Measurements from ENCODE around the gene RNASET2. TPM values are rescaled to one million over a fixed set of nuclear protein-coding genes. Genes with fewer than 3 reads are reported as not detected.

The RNASET2 gene
- total and polyA plus RNA-seq, 2 of the 13 experiments (the other 11 are each of a cell fraction or from before 2014, with no cell fraction given): 44.6 to 597 TPM

DNA sequence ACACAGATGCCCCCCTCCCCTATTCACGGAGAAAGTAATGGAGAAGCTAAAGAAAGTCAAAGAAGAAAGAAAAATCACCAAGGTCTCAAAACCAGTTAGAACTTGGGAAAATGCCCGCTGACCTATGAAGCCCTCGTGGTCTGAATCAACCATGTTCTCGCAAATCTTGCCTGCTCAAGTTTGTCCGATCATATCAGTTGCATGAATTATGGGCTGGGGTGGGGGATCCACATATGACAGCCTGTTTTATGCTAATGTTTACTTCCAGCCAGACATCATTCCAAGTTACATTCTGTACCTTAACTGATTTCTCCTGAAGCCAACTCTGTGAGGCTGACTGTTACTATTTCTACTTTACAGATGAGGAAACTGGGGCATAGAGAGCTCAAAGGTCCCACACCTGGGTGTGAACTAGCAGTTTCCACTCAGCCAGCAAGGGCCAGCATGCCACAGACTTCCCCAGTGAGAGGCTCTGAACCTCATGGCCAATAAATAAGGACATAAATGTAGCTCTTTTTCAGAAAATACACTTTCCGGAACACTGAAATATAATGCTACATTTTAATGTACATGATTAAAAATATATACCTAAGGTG lies 2.1 kb downstream of the RNASET2 start (continued):
- TF ChIP-seq, protein P1, sequence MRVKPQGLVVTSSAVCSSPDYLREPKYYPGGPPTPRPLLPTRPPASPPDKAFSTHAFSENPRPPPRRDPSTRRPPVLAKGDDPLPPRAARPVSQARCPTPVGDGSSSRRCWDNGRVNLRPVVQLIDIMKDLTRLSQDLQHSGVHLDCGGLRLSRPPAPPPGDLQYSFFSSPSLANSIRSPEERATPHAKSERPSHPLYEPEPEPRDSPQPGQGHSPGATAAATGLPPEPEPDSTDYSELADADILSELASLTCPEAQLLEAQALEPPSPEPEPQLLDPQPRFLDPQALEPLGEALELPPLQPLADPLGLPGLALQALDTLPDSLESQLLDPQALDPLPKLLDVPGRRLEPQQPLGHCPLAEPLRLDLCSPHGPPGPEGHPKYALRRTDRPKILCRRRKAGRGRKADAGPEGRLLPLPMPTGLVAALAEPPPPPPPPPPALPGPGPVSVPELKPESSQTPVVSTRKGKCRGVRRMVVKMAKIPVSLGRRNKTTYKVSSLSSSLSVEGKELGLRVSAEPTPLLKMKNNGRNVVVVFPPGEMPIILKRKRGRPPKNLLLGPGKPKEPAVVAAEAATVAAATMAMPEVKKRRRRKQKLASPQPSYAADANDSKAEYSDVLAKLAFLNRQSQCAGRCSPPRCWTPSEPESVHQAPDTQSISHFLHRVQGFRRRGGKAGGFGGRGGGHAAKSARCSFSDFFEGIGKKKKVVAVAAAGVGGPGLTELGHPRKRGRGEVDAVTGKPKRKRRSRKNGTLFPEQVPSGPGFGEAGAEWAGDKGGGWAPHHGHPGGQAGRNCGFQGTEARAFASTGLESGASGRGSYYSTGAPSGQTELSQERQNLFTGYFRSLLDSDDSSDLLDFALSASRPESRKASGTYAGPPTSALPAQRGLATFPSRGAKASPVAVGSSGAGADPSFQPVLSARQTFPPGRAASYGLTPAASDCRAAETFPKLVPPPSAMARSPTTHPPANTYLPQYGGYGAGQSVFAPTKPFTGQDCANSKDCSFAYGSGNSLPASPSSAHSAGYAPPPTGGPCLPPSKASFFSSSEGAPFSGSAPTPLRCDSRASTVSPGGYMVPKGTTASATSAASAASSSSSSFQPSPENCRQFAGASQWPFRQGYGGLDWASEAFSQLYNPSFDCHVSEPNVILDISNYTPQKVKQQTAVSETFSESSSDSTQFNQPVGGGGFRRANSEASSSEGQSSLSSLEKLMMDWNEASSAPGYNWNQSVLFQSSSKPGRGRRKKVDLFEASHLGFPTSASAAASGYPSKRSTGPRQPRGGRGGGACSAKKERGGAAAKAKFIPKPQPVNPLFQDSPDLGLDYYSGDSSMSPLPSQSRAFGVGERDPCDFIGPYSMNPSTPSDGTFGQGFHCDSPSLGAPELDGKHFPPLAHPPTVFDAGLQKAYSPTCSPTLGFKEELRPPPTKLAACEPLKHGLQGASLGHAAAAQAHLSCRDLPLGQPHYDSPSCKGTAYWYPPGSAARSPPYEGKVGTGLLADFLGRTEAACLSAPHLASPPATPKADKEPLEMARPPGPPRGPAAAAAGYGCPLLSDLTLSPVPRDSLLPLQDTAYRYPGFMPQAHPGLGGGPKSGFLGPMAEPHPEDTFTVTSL (CRISPR knock-in tag; IDR thresholded peaks at IDR 0.05; ENCODE audit: borderline replicate concordance): no peak
- TF ChIP-seq ZNF570 (CRISPR knock-in tag; IDR thresholded peaks at IDR 0.05; ENCODE audit: borderline replicate concordance): no peak
- TF ChIP-seq CBX1 (IDR thresholded peaks at IDR 0.05; ENCODE audit: low read depth): no peak
- no peak for TF ChIP-seq ZNF33B (CRISPR knock-in tag; IDR thresholded peaks at IDR 0.05)
- no peak for TF ChIP-seq ZNF558 (CRISPR knock-in tag; IDR thresholded peaks at IDR 0.05; ENCODE audit: borderline replicate concordance)
- TF ChIP-seq ZNF256 (CRISPR knock-in tag; conservative IDR thresholded peaks at IDR 0.05): no peak
- TF ChIP-seq, protein P2, sequence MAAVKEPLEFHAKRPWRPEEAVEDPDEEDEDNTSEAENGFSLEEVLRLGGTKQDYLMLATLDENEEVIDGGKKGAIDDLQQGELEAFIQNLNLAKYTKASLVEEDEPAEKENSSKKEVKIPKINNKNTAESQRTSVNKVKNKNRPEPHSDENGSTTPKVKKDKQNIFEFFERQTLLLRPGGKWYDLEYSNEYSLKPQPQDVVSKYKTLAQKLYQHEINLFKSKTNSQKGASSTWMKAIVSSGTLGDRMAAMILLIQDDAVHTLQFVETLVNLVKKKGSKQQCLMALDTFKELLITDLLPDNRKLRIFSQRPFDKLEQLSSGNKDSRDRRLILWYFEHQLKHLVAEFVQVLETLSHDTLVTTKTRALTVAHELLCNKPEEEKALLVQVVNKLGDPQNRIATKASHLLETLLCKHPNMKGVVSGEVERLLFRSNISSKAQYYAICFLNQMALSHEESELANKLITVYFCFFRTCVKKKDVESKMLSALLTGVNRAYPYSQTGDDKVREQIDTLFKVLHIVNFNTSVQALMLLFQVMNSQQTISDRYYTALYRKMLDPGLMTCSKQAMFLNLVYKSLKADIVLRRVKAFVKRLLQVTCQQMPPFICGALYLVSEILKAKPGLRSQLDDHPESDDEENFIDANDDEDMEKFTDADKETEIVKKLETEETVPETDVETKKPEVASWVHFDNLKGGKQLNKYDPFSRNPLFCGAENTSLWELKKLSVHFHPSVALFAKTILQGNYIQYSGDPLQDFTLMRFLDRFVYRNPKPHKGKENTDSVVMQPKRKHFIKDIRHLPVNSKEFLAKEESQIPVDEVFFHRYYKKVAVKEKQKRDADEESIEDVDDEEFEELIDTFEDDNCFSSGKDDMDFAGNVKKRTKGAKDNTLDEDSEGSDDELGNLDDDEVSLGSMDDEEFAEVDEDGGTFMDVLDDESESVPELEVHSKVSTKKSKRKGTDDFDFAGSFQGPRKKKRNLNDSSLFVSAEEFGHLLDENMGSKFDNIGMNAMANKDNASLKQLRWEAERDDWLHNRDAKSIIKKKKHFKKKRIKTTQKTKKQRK (IDR thresholded peaks at IDR 0.05; ENCODE audit: low read length): no peak
- TF ChIP-seq SAP130 (CRISPR knock-in tag; IDR thresholded peaks at IDR 0.05; ENCODE audit: low read depth): 0 out of 2 replicates have a peak, but pooled peaks have one; percentile 19
- TF ChIP-seq ZNF660 (CRISPR knock-in tag; IDR thresholded peaks at IDR 0.05; ENCODE audit: borderline replicate concordance, low read depth): no peak
- TF ChIP-seq ATRX (CRISPR knock-in tag; IDR thresholded peaks at IDR 0.05; ENCODE audit: borderline replicate concordance): no peak
- TF ChIP-seq, protein P3, sequence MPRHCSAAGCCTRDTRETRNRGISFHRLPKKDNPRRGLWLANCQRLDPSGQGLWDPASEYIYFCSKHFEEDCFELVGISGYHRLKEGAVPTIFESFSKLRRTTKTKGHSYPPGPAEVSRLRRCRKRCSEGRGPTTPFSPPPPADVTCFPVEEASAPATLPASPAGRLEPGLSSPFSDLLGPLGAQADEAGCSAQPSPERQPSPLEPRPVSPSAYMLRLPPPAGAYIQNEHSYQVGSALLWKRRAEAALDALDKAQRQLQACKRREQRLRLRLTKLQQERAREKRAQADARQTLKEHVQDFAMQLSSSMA (CRISPR knock-in tag; IDR thresholded peaks at IDR 0.05): no peak
- TF ChIP-seq NFYC (CRISPR knock-in tag; IDR thresholded peaks at IDR 0.05): no peak
- no peak for TF ChIP-seq PAF1 (CRISPR knock-in tag; IDR thresholded peaks at IDR 0.05)
- TF ChIP-seq, protein P4, sequence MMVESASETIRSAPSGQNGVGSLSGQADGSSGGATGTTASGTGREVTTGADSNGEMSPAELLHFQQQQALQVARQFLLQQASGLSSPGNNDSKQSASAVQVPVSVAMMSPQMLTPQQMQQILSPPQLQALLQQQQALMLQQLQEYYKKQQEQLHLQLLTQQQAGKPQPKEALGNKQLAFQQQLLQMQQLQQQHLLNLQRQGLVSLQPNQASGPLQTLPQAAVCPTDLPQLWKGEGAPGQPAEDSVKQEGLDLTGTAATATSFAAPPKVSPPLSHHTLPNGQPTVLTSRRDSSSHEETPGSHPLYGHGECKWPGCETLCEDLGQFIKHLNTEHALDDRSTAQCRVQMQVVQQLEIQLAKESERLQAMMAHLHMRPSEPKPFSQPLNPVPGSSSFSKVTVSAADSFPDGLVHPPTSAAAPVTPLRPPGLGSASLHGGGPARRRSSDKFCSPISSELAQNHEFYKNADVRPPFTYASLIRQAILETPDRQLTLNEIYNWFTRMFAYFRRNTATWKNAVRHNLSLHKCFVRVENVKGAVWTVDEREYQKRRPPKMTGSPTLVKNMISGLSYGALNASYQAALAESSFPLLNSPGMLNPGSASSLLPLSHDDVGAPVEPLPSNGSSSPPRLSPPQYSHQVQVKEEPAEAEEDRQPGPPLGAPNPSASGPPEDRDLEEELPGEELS (CRISPR knock-in tag; IDR thresholded peaks at IDR 0.05): no peak
- no peak for TF ChIP-seq MIXL1 (CRISPR knock-in tag; IDR thresholded peaks at IDR 0.05)
- no peak for TF ChIP-seq MLLT10 (CRISPR knock-in tag; IDR thresholded peaks at IDR 0.05)
- no peak for TF ChIP-seq ZNF564 (CRISPR knock-in tag; IDR thresholded peaks at IDR 0.05)
- TF ChIP-seq ZNF10 (CRISPR knock-in tag; IDR thresholded peaks at IDR 0.05; ENCODE audit: borderline replicate concordance, low read depth): no peak
- TF ChIP-seq NFIC (IDR thresholded peaks at IDR 0.05; ENCODE audit: low read length): no peak
- TF ChIP-seq HNF4A (CRISPR knock-in tag; IDR thresholded peaks at IDR 0.05): no peak

Measured in HepG2 (cell line).